DMS153 (cell line): Measurements from ENCODE around the gene ERCC2.

Source experiments
- DNase-seq: peaks from one replicate; lab custom pipeline; 2025; lab: John Stamatoyannopoulos, UW

ERCC2 gene

DNA sequence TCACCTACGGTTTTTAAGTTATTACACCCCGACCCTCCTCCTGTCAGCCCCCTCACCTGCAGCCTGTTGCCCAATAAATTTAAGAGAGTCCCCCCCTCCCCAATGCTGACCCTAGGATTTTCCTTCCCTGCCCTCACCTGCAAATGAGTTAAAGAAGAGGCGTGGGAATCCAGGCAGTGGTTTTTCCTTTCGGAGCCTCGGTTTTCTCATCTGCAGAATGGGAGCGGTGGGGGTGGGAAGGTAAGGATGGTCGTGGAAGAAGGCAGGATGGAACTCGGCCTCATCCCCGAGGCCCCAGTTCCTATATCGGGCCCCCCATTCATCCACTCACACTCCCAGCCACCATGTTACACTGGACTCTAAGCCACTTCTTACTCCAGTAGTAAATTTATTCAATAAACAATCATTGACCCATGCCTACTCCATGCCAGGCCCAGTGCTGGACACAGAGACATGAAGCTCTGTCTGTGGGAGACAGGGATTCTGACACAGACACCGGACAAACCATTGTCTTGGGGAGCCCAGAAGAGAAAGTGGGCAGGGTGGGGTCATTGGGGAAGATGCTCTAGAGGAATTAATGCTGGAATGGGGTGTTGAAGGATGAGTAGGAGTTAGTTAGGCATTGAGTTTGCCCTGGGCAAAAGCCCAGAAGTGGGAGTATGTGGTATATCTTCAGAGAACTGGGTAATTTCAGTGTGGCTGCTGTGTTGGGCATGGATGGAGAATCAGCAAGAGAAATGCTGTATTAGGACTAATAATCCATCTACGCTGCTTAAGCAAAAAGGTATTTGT, 66.9 kb downstream of the ERCC2 start:
- no peak for DNase-seq

DNA sequence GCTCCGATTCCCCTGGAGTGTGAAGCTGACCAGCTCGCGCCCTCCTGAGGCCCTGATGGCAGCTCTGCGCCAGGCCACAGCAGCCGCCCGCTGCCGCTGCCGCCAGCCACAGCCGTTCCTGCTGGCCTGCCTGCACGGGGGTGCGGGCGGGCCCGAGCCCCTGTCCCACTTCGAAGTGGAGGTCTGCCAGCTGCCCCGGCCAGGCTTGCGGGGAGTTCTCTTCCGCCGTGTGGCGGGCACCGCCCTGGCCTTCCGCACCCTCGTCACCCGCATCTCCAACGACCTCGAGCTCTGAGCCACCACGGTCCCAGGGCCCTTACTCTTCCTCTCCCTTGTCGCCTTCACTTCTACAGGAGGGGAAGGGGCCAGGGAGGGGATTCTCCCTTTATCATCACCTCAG, 68.0 kb downstream of the ERCC2 start:
- DNase-seq: no peak
